T follicular helper cell (primary cell): ENCODE measurements around the gene CCDC9.
"Not testable (repeated sequence)": the region's sequence is repeated elsewhere in the genome, so short reads cannot be mapped to it uniquely, and the experiment has no call there.

Experiments used
- DNase-seq: peaks from one replicate; pipeline ENCODE4 v3.0.0-alpha.2; 2020; ENCODE audit warnings: low read depth

CCDC9 gene

DNA sequence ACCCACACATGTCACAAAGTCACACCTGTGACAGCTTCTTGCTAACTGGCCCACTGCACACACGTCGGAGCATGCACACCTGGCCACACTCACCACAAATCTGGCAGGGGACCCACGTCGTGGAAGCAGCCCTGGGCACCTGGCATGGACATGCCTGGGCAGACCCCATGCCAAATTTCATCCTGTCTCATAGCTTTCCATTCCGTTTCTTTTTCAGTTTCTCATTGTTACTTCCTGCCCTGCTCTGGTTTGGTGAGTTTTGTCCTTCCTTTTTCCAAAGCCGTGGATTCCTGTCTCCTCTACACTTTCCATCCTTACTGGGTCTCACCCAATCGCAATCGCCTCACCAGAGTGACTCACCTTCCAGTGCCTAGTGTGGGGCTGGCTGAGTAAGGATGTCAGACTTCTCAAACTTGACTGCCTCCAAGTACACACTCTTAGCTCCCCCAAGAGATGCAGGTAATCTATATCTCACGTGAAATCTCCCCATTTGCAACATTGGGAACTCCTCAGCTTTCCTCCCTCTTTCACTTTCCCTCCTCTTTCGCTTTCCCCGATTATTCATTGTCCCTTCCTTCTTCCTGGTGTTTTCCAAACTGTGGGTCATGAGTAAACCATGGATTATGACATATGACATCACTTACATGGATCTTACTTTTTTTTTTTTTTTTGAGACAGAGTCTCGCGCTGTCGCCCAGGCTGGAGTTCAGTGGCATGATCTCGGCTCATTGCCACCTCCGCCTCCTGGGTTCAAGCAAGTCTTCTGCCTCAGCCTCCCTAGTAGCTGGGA, 23.7 kb upstream of the CCDC9 start:
- no peak for DNase-seq

DNA sequence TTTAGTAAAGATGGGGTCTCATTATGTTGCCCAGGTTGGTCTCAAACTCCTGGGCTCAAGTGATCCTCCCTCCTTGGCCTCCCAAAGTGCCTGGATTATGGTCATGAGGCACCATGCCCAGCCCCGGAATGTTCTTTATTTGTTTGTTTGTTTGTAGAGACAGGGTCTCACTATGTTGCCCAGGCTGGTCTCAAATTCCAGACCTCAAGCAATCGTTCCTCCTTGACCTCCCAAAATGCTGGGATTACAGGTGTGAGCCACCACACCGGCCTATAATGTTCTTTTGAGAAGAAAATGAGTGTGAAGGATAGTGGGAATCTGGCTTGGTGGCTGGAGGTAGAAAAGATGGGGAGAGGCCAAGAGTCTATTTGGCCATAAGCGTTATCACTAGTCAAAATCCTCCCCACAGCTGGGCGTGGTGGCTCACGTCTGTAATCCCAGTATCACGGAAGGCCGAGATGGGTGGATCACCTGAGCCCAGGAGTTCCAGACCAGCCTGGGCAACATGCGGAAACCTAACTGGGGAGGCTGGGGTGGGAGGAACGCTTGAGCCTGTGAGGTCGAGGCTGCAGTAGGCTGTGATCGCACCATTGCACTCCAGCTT, 20.2 kb upstream of the CCDC9 start:
- no peak for DNase-seq

DNA sequence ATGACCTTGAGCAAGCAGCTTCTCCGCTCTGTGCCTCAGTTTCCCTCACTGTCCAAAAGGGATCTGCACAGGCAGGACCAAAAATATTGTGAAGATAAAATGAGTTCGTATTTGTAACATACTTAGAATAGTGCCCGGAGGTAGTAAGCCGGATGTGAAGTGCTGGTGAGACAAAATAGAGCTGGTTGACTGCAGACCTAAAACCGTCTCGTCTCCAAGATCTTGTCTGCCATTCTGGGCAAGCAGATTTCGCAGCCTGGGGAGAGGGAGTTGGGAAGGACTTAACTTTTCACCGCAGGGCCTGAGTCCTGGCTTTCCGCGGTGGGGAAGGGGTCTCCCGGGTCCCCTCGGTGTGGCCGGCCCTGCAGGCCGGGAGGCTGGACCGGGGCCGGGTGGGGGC, 17.2 kb upstream of the CCDC9 start:
- no peak for DNase-seq

DNA sequence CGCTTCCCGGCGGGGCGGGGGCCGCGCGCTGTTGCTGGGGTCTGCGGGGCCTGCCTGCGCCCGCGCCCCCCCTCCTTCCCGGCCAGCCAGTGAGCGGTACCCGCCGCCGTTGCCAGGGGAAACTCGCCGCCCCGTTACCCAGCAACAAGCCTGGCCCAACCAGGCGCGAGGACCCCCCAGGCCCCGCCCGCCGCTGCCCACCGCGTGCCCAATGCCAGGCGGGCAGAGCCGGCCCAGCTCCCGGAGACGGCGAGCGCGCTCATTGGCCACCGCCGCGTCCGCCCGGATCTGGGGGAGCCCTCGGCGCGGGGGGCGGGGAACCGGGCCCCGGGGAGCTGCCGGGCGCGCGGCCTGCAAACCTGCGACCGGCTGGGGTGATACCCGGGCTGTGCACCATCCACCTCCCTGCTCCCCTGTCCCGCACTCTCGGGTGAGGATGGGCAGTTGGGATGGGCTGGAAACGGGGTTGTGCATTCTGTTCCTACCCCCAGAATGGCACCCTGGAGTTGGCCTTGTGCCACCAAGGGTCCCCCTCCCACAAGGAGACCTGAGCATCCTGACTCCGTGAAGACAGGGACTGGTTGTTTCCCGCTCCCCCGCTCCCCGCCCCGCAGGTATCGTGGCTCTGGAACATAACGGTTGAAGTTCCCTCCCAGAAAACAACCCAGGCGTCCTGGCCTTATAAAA, 16.6 kb upstream of the CCDC9 start:
- DNase-seq, result peak; percentile 53

DNA sequence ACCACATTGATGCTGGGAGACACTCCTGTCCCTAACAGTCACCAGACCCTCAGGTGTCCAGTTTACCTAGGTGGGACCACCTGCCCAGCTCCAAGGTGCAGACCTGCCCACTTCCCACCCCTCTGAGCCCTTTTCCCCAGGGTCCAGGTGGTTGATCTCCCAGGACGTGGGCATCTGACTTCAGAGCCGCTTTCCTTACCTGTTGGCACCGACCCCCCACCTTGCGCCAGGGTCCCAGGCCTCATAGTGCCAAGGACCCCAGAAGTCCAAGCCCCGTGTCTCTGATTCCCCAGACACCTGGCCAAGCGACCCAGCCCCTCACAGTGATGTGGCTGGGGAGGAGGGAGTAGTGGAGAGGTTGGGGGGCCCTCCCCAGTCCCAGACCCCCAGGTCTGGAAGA, 15.8 kb upstream of the CCDC9 start:
- no peak for DNase-seq

DNA sequence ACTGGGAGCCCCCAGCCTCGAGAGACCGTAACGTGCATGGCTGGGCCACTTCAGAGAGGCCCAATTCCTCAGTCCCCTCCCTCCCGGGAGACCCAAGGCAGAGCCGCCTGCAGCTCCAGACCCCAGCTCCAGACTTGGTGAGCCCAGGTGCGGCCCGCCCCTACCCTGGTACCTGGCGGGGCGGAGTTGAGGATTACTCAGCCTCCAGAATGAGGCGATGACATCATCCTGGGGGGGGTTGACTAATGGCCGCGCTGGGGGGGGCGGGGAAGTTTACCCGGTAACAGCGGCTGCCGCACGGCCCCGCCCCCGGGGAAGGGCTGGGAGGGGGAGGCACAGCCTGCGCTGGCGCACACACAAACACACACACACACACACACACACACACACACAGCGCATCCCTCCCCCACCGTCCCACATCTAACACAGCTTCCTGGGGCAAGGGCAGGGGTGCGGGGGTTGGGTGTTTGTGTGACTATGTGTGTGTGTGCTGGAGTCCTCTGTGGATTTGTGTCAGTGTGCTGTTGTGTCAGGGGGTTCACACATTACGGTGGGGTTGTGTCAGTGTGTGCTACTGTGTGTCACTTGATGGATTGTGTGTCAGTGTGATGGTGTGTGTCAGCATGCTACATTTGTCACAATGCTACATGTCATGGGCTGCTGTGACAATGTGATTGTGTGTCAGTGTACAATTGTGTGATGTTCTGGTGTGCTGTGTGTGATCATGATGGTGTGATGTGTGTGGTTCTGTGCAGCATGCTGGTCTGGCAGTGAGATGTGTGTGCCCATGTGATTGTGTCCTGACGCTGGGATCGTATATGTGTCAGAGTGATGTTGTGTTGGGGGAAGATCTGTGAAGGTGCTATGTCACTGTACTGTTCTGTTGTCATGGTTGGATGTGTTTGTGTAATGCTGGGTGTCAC, 15.1 kb upstream of the CCDC9 start:
- DNase-seq, result peak; percentile 90

DNA sequence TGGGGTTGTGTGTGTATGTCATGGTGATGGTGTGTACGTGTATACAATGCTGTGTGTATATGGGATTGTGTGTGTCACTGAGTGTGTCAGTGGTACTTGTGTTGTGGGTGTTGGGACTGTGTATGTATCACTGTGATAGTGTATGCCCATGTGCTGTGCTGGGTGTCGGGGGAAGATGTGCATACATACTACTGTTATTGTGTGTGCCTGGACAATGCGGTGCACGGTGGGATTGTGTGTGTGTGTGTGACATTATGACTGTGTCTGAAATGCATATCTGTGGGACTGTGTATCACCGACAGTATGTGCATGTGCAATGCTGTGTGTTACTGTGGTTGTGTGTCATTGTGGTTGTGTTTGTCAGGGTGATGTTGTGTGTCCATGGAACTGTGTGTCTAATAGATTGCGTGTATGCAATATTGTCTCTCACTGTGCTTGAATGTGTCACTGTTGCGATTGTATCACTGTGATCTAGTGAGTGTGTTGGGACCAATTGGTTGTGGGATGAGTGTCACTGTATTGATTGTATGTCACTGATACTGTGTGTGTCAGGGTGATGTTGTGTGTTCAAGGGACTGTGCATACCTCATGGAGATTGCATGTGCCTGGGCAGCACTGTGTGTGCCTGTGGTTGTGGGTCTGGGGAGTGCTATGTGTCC, 14.3 kb upstream of the CCDC9 start:
- no peak for DNase-seq

DNA sequence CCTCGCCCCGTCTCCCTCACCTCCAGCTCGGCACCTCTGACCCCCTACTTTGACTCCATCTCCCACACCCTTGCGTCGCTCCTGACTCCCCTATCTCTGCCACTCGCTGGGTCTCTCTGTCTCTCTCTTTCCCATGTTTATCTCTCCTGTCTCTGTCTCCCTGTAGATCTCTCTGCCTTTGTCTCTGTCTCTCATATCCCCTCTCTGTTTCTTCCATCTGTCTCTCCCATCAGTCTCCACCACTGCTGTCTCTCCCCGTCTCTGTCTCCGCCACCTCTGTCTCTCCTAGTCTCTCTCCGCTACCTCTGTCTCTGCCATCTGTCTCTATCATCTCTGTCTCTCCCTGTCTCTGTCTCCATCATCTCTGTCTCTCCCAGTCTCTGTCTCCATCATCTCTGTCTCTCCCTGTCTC, 13.0 kb upstream of the CCDC9 start:
- no peak for DNase-seq

DNA sequence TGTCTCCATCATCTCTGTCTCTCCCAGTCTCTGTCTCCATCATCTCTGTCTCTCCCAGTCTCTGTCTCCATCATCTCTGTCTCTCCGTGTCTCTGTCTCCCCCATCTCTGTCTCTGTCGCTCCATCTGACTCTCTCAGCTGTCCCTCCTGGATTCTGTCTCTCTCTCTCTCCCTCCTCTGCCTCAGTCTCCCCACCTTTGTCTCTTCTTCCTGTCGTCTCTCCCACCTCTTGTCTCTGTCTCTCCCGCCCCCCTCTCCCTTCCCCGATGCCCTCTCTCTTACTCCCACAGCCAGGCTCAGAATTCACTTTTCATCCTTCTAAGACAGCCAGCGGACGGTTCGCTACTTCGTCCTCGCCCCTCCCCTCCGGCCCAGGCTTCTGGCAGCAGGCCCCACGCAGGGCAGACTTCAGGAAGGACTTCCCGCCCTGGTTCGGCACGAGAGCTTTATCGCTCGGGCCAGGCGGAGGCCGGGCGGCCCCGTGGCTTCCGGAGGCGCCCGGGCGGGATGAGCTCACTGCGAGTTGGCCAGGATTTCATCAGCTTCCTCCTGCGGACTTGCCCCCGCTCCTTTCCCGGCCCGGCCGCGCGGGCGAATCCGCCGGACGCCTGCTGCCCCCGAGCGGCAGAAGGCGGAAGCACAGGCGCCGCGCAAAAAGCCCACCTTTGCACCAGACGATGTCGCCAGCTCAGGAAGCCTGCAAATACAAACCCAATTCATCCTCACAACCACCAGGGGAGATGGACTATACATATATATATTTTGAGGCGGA, 12.4 kb upstream of the CCDC9 start:
- peak; percentile 77 for DNase-seq

DNA sequence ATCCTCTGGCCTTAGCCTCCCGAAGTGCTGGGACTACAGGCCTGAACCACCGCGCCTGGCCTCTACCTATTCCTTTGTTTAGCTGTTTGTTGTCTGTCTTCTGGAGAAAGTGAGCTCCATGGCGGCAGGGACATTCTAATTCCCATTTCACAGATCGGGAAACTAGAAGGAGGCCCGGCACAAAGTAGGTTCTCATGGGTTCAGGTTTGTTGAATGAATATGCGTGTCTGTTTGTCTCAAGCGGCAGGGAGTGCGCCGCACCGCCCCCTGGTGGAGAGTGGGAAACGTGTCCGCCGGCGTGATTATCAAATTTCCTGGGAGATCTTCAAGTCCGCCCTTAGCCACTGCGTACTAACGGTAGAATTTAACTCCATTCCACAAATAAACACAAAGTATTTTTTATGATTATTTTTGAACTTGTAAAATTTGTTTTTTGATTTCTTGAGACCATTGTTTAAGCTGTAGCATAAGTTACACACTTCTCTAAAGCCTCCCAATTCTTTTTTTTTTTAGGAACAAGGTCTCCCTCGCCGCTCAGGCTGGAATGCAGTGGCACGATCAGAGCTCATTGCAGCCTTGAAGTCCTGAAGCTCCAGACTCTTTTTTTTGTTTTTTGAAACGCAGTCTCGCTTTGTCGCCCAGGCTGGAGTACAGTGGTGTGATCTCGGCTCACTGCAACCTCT, 8.9 kb upstream of the CCDC9 start:
- DNase-seq, result peak; percentile 68

DNA sequence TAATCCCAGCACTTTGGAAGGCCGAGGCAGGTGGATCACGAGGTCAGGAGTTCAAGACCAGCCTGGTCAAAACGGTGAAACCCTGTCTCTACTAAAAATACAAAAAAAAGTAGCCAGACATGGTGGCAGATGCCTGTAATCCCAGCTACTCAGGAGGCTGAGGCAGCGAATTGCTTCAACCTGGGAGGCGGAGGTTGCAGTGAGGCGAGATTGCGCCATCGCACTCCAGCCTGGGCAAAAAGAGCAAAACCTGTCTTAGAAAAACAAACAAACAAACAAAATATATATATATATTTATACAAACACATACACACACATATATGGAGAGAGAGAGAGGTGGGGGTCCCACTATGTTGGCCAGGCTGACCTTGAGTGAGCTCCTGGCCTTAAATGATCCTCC, 3.3 kb upstream of the CCDC9 start:
- DNase-seq, result not testable (repeated sequence)

DNA sequence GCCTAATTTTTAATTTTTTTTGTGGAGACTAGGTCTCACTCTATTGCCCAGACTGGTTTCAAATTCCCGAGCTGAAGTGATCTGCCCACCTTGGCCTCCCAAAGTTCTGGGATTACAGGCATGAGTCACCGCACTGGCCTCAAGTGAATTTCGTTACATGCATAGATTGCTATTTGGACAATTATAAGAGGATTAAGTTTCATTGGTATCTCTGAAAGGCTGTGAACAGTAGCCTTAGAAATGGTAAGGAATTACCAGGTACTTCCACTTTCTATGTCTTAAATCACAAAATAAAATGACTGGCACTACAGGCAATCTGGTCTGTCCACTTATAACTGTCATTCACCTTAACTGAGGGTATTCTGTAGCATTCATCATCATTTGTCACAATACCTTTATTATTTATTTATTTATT, 2.9 kb upstream of the CCDC9 start:
- DNase-seq, result no peak

DNA sequence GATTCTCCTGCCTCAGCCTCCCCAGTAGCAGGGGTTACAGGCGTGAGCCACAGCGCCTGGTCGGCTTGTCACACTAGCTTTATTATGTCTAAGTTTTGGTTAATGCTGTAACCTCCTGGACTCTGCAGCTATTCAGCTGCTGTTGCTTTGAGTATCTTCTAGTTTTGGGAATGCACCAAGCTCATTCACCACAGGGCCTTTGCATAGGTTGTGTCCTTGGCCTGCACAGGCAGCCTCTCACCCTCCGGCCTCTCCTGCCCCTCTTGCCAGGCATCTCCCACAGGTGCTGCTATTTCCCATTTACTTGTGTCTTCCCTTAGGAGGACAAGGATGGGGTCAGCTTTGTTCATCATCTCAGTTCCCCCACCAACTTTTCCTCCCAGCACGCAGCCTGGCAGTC, 2.4 kb upstream of the CCDC9 start:
- DNase-seq, result no peak

DNA sequence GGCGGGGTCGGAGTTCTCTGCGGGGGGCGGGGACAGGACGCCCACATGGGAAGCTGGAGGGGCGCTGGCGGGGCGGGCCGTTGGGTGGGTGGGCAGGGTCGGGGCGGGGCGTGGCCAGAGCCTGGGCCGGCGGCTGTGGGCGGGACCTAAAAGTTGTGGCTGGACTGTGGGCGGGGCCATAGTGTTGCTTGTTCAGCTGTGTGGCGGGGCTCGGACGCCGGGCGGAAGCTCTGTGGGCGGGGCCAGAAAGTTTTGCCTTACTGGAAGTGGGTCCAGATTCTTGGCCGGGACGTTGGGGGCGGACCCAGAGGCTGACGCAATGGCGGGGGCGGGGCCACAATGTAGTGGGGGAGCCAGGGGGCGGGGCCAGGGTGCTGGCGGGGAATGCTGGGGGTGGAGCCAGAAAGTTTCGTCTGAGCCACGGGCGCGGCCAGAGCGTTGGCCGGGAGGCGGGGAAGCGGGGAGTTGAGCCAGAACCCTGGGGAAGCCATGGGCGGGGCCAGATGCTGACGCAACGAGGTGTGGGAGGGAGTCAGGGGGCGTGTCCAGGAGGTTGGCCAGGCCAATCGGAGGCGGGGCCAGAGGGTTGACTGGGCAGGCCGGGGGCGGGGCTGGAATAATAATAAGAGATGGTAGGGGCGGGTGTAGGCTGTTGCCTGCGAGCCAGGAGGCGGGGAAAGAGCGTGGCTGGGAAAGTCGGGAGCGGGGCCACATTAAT, 527 bp downstream of the CCDC9 start:
- DNase-seq, result peak; percentile 97

DNA sequence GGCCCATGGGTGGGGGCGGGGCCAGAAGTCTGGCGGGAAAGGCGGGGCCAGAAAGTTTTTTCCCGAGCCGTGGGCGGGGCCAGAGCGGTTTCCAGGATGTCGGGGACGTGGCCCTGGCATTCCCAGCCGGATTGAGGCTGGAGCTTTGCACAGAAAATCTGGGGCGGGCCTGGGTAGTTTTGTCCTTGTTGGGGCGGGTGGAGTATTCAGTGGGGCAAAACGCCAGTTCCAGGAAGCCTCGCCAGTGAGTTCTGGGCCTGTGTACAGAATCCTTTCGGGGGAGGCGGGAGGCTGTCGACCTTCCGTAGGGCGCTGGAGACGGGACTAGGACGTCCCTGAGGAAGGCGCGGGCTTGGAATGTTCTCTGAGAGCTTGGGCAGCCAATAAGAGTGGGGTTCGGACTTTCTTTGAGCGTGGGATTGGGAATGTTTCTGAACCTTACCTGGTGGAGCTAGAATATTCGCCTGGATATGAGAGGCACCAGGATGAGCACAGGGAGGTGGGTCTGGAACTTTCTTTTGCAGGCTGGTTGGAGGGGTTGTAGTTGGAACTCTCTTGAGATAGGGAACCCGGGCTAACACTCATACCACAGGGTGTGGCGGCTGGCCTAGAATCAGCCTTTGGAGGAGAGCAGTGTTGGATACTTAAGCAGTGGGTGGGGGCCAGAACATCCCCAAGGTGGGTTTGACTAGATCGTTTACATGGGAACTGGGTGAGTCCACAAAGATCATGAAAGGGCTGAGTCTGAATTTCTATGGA, 1.3 kb downstream of the CCDC9 start:
- no peak for DNase-seq

DNA sequence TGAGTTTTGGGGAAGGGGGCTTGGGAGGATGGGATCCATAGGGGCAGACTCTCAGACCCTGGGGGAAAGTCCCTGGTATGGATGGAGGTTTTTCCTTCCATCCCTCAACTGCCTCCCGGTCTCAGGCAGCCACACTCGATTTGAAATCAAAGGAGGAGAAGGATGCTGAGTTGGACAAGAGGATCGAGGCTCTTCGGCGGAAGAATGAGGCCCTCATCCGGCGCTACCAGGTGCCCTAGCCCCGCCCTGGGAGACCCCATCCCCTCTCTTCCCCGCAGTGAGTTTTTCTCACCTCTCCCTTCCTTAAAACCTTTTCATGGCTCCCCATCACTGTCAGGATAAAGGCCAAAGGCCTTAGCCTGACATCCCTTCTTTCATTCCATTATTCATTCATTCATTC, 2.1 kb downstream of the CCDC9 start:
- no peak for DNase-seq

DNA sequence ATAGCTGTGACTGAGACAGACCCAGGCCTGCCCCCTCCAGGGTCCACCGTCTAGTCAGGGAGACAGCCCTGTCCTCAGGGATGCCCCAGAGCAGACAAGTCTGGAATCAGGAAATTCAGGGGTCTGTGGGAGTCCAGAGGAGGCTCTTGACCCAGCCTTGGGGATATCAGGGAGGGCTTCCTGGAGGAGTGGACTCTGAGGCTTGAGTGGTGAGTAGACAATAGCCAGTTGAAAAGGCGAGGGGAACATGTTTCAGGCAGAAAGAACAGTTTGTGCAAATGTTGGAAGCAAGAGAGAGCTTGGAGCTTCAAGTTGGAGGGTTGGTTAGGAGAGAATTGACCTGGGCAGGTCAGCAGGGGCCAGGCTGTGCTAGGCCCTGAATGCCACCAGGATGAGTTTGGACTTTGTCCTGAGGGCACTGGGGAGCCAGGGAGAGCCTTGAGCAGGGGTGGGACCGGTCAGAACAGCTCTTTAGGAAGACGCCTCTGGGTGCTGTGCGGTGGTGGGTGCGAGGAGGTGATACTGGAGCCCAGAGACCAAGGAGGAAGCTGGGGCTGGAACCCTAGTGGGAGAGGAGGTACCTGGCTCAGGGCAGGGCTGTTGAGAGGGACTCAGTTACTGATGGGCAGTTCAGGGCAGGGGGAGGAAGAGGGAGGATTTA, 2.7 kb downstream of the CCDC9 start:
- DNase-seq, result no peak

DNA sequence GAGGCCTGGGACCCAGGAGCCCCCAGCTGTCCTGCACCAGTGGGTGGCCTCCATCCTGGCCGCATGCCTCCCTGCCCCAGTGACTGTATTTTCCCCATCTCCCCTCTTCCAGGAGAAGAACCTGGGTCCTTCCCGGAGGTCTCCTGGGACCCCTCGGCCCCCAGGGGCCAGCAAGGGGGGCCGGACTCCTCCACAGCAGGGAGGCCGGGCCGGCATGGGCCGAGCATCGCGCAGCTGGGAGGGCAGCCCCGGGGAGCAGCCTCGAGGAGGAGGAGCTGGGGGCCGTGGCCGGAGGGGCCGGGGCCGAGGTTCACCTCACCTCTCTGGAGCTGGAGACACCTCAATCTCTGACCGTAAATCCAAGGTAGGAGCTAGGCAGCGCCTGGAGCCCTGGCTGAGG, 4.2 kb downstream of the CCDC9 start:
- DNase-seq, result no peak
